Measurements from ENCODE around the gene HSPA1B.

- TF ChIP-seq, protein P1, sequence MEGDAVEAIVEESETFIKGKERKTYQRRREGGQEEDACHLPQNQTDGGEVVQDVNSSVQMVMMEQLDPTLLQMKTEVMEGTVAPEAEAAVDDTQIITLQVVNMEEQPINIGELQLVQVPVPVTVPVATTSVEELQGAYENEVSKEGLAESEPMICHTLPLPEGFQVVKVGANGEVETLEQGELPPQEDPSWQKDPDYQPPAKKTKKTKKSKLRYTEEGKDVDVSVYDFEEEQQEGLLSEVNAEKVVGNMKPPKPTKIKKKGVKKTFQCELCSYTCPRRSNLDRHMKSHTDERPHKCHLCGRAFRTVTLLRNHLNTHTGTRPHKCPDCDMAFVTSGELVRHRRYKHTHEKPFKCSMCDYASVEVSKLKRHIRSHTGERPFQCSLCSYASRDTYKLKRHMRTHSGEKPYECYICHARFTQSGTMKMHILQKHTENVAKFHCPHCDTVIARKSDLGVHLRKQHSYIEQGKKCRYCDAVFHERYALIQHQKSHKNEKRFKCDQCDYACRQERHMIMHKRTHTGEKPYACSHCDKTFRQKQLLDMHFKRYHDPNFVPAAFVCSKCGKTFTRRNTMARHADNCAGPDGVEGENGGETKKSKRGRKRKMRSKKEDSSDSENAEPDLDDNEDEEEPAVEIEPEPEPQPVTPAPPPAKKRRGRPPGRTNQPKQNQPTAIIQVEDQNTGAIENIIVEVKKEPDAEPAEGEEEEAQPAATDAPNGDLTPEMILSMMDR (IDR thresholded peaks at IDR 0.05) = no peak
- TF ChIP-seq POLR2A (IDR thresholded peaks at IDR 0.05) = no peak
Measured at GRCh38 chr6:31864818-31865204, 37.3 kb downstream of the HSPA1B start.

Data from tibial nerve (tissue), 3 donors.